GM21723 (cell line): Measurements from ENCODE around the gene ZNF546.
"Not testable (repeated sequence)": the region's sequence is repeated elsewhere in the genome, so short reads cannot be mapped to it uniquely, and the experiment has no call there.

ENCODE experiments used
- ATAC-seq: cut with Tn5 transposase; IDR thresholded peaks from one replicate; pipeline ENCODE4 v1.9.1; 2021; ENCODE audit warnings: mild to moderate bottlenecking, moderate library complexity; ENCODE audit not compliant: unreplicated experiment

The ZNF546 gene

GRCh38 chr19:39996811-39997637, at the start of gene ZNF546:
ZNF546 (plus strand) TSS chr19:39997060; CDS start chr19:39998327, 1,267 bp downstream.
- ATAC-seq = peak; percentile 86

- ATAC-seq = no peak
Measured at GRCh38 chr19:39949026-39949747, 47.7 kb upstream of the ZNF546 start.

- no peak for ATAC-seq
Measured at GRCh38 chr19:39951065-39951650, 45.7 kb upstream of the ZNF546 start.

GRCh38 chr19:39951686-39952085, 45.2 kb upstream of the ZNF546 start:
- ATAC-seq = no peak

- ATAC-seq = no peak
Measured at GRCh38 chr19:39953915-39954314, 42.9 kb upstream of the ZNF546 start.

- ATAC-seq = not testable (repeated sequence)
Measured at GRCh38 chr19:39957886-39958285, 39.0 kb upstream of the ZNF546 start.

GRCh38 chr19:39958942-39959341, 37.9 kb upstream of the ZNF546 start:
- ATAC-seq = not testable (repeated sequence)

GRCh38 chr19:39959407-39959806, 37.5 kb upstream of the ZNF546 start:
- ATAC-seq = not testable (repeated sequence)

- ATAC-seq = no peak
Measured at GRCh38 chr19:39963898-39964297, 33.0 kb upstream of the ZNF546 start.

- no peak for ATAC-seq
Measured at GRCh38 chr19:39966617-39967016, 30.2 kb upstream of the ZNF546 start.

GRCh38 chr19:39967561-39967960, 29.3 kb upstream of the ZNF546 start:
- ATAC-seq = no peak

GRCh38 chr19:39968789-39969188, 28.1 kb upstream of the ZNF546 start:
- no peak for ATAC-seq

GRCh38 chr19:39969266-39969665, 27.6 kb upstream of the ZNF546 start:
- ATAC-seq = no peak

- no peak for ATAC-seq
Measured at GRCh38 chr19:39969681-39970424, 27.0 kb upstream of the ZNF546 start.

- peak; percentile 15 for ATAC-seq
Measured at GRCh38 chr19:39970425-39970674, 26.5 kb upstream of the ZNF546 start.

- peak; percentile 92 for ATAC-seq
Measured at GRCh38 chr19:39970675-39971379, 26.0 kb upstream of the ZNF546 start, which contains the start of gene PSMC4. PSMC4 (plus strand) TSS chr19:39971165; CDS start chr19:39971203, 38 bp downstream.

GRCh38 chr19:39971380-39972035, 25.4 kb upstream of the ZNF546 start:
- no peak for ATAC-seq

GRCh38 chr19:39974377-39975155, 22.3 kb upstream of the ZNF546 start:
- ATAC-seq = no peak

GRCh38 chr19:39982883-39983282, 14.0 kb upstream of the ZNF546 start:
- no peak for ATAC-seq
